GM21825 (cell line): ENCODE data around the gene RASSF3.
"Not testable (repeated sequence)": the region's sequence is repeated elsewhere in the genome, so short reads cannot be mapped to it uniquely, and the experiment has no call there.

ENCODE experiments used
- ATAC-seq: cut with Tn5 transposase; IDR thresholded peaks from one replicate; pipeline ENCODE4 v1.9.1; 2021; ENCODE audit warnings: mild to moderate bottlenecking, moderate library complexity; ENCODE audit not compliant: unreplicated experiment

The RASSF3 gene, protein sequence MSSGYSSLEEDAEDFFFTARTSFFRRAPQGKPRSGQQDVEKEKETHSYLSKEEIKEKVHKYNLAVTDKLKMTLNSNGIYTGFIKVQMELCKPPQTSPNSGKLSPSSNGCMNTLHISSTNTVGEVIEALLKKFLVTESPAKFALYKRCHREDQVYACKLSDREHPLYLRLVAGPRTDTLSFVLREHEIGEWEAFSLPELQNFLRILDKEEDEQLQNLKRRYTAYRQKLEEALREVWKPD

GRCh38 chr12:64610079-64610659, at the start of gene RASSF3:
RASSF3 (plus strand) TSS chr12:64610495; CDS start chr12:64610633, 138 bp downstream.
- ATAC-seq, result peak; percentile 57

DNA sequence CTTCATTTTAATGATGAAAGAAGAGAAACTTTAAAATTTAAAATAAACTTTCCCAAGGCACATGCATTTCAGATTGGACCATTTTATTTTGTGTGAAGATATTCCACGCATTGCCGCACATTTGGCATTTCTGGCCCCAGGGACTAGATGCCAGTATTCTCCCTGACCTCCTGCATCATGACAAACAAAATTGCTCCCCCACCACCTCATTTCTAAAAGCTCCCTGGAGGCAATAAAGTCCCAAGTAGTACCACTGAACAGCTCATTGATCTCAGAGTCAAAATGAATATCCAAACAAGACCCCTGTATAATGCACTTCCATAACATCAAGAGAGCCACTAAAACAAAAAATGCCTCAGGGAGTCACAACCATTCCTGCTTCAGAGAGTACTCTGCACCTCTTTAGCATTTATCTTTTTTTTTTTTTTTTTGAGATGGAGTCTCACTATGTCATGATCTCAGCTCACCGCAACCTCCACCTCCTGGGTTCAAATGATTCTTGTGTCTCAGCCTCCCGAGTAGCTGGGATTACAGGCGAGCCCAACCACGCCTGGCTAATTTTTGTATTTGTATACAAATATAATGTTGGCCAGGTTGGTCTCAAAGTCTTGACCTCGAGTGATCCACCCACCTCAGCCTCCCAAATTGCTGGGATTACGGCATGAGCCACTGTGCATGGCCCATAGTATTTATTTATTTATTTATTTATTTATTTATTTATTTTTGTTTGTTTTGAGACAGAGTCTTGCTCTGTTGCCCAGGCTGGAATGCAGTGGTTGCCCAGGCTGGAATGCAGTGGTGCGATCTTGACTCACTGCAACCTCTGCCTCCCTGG, 48.8 kb upstream of the RASSF3 start:
- no peak for ATAC-seq

DNA sequence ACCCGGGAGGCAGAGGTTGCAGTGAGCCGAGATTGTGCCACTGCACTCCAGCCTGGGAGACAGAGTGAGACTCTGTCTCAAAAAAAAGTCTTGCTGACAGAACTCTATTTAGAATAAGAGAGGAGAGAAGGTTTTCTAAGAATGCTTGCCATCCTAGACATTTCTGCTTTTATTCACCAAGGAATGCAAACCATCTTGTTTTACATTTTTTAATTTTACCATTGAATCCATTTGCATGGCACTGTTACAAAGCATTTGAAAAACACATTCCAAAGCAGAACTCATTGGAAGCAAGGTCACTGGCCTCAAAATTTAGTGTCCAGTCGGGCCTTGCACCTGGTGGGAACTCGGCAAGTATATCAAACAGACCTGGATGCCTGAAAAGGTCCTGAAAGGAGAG, 44.2 kb upstream of the RASSF3 start:
- ATAC-seq, result no peak

DNA sequence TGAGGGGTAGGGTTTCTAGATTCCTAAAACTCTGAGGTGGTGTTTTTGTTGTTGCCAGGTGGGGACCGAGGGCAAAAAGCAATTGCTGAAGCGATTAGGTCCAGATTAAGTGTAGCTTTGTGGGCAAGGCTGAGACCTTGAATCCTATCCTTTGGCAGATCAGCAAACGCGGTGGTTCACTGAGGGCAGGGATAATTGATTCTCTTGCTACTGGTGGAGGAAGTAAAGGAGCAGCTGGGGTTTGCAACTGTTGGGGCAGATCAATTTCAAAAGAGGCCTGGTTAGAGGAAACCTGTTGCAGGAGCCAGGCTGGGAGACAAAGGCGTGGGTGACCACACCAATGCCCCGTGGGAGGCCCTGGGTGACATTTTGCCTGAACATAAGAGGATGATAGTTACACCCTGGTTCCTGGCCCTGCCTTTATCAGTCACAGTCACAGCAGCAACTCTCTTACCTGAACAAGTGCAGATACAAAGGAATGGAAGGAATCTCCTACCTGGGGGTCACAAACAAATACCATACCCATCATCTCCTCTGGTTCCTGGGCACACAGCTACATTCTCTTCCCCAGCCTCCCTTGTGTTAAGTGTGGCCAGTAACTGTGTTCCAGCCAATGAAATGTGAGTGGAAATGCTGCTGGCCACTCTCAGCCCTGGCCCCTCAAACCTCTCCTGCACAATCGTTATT, 43.3 kb upstream of the RASSF3 start:
- no peak for ATAC-seq

- no peak for ATAC-seq
Observed at GRCh38 chr12:64567570-64567969, 42.7 kb upstream of the RASSF3 start.

DNA sequence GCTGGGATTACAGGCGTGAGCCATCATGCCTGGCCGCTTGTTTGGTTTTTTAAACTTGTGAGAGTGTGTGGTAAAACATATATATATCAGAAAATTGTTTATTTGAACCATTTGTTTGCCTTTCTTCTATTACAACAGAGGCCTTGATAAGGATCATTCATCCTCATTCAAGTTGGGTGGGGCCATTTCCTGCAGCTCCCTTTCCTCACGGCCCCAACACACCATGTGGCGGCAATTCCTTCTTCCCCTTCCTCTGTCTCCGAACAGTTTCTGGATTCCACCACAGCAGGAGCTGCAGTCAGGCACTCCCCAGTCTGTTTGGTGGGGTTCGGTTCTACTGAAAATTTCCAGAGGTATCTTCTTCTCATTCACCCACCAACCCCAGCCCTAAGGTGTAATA, 42.0 kb upstream of the RASSF3 start:
- ATAC-seq, result no peak

GRCh38 chr12:64569923-64570691, 40.2 kb upstream of the RASSF3 start:
- ATAC-seq, result no peak

- no peak for ATAC-seq
Observed at GRCh38 chr12:64571411-64571810, 38.9 kb upstream of the RASSF3 start.

DNA sequence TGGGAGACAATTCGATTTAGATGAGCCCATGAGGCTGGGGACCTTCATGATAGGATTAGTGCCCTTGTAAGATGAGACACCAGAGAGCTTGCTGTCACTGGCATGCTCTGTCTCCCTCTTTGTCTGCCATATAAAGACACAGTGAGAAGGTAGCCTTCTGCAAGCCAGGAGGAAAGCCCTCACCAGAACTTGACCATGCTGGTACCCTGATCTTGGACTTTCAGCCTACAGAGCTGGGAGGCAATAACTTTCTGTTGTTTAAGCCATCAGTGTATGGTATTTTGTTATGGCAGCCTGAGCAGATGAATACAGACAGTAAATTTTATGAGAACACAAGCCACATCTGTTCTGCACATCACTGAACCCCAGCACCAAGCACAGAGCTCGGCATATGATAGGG, 38.1 kb upstream of the RASSF3 start:
- ATAC-seq, result no peak

DNA sequence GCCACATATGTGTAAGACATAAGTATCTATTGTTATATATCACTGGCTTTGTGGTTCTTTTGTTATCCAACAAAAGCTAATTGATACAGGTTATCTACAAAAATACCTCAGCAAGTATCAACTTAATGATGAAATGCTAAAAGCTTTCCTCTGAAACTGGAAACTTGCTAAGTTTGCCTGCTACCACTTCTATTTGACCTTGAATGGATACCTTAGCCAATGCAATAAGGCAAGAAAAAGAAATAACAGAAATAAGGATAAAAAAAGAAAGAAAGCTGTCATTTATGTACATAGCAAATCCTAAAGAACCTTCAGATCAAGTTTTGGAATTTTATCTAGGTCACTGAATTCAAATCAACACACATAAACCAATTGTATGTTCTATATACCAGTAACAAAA, 35.5 kb upstream of the RASSF3 start:
- no peak for ATAC-seq

DNA sequence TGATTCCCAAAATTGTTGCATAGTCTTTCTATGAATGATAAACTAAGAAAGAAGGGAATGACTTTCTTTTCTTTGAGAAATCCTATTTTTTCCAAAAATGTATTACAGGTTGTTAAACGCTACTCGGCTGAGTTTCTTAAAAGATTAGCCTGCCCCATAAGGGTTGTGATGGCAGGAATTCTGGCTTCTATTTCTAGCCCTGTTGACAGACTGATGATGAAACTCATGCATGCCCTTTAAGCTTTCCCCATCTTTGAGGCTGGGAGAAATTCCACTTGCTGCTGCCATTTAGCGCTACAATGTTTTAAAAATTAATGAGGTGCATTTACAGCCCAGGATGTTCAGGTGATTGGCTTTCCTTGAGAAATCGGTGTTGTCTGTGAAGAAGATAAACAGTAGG, 33.2 kb upstream of the RASSF3 start:
- ATAC-seq, result no peak

DNA sequence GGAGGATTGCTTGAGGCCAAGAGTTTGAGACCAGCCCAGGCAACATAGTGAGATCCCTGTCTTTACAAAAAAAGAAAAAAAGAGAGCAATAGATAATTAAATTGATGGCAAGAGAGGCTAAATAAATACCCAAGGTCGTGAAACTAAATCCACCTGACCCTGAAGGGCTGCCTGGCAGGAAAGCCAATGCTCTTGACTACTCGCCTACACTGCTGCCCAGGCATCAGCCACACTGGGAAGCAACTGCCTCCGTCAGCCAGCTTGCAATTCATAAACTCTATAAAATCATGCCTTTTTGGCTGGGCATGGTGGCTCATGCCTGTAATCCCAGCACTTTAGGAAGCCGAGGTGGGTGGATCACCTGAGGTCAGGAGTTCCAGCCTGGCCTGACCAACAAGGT, 31.7 kb upstream of the RASSF3 start:
- ATAC-seq, result no peak

DNA sequence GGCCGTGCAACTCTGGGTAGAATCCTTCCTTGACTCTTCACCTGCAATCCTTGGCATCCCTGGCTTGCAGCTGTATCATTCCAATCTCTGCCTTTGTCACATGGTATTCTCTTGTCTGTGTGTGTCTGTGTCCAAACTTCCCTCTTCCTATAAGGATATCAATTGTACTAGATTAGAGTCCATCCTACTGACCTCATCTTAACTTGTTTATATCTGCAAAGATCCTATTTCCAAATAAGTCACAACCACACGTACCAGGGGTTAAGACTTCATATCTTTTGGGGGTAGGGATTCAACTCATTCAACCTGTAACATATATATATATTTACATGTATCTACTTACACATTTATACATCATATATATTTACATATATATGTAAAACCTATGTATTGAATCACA, 29.6 kb upstream of the RASSF3 start:
- no peak for ATAC-seq

- no peak for ATAC-seq
Observed at GRCh38 chr12:64582114-64582513, 28.2 kb upstream of the RASSF3 start.

- no peak for ATAC-seq
Observed at GRCh38 chr12:64582862-64583261, 27.4 kb upstream of the RASSF3 start.

GRCh38 chr12:64583395-64583770, 26.9 kb upstream of the RASSF3 start:
- not testable (repeated sequence) for ATAC-seq

- ATAC-seq, result no peak
Observed at GRCh38 chr12:64583771-64584421, 26.4 kb upstream of the RASSF3 start.

GRCh38 chr12:64585104-64585503, 25.2 kb upstream of the RASSF3 start:
- no peak for ATAC-seq

DNA sequence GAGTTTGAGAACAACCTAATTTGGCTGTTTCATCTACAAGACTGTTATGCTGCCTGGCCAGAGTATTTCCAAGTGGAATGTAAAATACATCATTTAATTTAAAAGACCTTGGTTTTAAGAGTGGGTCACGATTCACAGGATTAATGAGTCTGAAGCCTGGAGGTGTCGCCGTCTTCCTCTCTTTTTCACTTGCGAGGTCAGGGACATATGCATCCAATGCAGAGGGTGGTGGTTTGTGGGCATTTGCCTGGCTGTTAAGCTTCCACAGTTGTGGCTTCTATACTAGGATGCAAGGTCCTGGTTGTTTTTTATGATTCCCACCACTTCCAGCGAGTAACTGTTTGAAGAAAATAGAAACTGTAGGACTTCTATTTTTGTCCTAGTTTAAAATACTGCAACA, 22.8 kb upstream of the RASSF3 start:
- no peak for ATAC-seq

- no peak for ATAC-seq
Observed at GRCh38 chr12:64590183-64590582, 20.1 kb upstream of the RASSF3 start.
